ENCODE measurements around the gene S1PR5.

GRCh38 chr19:10520652-10521318 is 3.5 kb upstream of the S1PR5 start:
- no peak for TF ChIP-seq REST (IDR thresholded peaks at IDR 0.05; ENCODE audit: low read depth, low read length)
- TF ChIP-seq TAF1 (IDR thresholded peaks at IDR 0.05; ENCODE audit: borderline replicate concordance, low read depth, low read length), result no peak
- TF ChIP-seq CREM (IDR thresholded peaks at IDR 0.05; ENCODE audit: low read depth), result no peak
- TF ChIP-seq SIX5 (IDR thresholded peaks at IDR 0.05; ENCODE audit: low read depth, low read length, severe bottlenecking), result no peak
- no peak for TF ChIP-seq EP300 (IDR thresholded peaks at IDR 0.05; ENCODE audit: borderline replicate concordance in 1 of 2, control insufficient read depth in 1 of 2, low read depth in 2 of 2, low read length in 2 of 2)
- no peak for TF ChIP-seq CREB1 (IDR thresholded peaks at IDR 0.05; ENCODE audit: low read depth)
- no peak for TF ChIP-seq ETV6 (conservative IDR thresholded peaks at IDR 0.05 in 1 of 2, IDR thresholded peaks at IDR 0.05 in 1 of 2; ENCODE audit: borderline replicate concordance in 1 of 2, low read depth in 1 of 2)
- TF ChIP-seq, protein P1, sequence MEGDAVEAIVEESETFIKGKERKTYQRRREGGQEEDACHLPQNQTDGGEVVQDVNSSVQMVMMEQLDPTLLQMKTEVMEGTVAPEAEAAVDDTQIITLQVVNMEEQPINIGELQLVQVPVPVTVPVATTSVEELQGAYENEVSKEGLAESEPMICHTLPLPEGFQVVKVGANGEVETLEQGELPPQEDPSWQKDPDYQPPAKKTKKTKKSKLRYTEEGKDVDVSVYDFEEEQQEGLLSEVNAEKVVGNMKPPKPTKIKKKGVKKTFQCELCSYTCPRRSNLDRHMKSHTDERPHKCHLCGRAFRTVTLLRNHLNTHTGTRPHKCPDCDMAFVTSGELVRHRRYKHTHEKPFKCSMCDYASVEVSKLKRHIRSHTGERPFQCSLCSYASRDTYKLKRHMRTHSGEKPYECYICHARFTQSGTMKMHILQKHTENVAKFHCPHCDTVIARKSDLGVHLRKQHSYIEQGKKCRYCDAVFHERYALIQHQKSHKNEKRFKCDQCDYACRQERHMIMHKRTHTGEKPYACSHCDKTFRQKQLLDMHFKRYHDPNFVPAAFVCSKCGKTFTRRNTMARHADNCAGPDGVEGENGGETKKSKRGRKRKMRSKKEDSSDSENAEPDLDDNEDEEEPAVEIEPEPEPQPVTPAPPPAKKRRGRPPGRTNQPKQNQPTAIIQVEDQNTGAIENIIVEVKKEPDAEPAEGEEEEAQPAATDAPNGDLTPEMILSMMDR (IDR thresholded peaks at IDR 0.05 in 2 of 3, conservative IDR thresholded peaks at IDR 0.05 in 1 of 3; ENCODE audit: control insufficient read depth in 2 of 3, extremely low read depth in 1 of 3, insufficient read depth in 1 of 3, low read depth in 3 of 3, low read length in 3 of 3), result no peak

Data from GM12878 (cell line).